Peyer's patch (tissue), 4 donors: ENCODE data around the gene IQCH.

Experiments
- CTCF ChIP-seq, 6 experiments: fragments of 450-650 bp in 4 of 6; fragments of 200-600 bp in 2 of 6; sonication (generic) in 1 of 6; IDR thresholded peaks; one replicate each; pipeline ENCODE4 v1.5.1; 2017 to 2019; ENCODE audit warnings: antibody characterized with exemption in 6 of 6, mild to moderate bottlenecking in 3 of 6, moderate library complexity in 1 of 6
- POLR2A ChIP-seq, 2 donors: fragments of 450-650 bp; IDR thresholded peaks; one replicate each; pipeline ENCODE4 v1.5.1; 2017; ENCODE audit warnings: antibody characterized with exemption in 2 of 2, mild to moderate bottlenecking in 2 of 2, moderate library complexity in 2 of 2

DNA sequence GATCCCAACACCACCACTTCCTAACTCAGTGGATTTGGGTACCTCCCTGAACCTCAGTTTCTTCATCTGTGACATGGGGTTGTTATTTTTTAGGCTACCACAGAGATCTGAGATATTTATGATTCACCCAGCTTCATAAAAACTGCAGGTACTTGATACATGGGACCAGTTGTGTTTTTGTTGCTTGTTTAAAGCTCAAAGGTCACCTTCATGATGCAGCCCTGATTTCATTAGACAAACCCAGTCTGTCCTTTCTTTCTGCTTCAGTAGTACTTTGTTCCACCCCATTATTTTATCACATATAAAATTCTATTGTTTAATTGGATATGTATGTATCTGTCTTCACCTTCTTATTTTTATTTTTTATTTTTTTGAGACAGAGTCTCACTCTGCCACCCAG, 208.9 kb downstream of the IQCH start:
- TF ChIP-seq CTCF (IDR thresholded peaks at IDR 0.05) (no peak), POLR2A (IDR thresholded peaks at IDR 0.05) (no peak)
